CD4-positive, alpha-beta T cell treated with Interferon gamma for 1 hour (primary cell): ENCODE data around the gene SLMAP.

Experiments used
- DNase-seq: peaks from one replicate; pipeline ENCODE4 v3.0.0-alpha.2; 2020

SLMAP gene

DNA sequence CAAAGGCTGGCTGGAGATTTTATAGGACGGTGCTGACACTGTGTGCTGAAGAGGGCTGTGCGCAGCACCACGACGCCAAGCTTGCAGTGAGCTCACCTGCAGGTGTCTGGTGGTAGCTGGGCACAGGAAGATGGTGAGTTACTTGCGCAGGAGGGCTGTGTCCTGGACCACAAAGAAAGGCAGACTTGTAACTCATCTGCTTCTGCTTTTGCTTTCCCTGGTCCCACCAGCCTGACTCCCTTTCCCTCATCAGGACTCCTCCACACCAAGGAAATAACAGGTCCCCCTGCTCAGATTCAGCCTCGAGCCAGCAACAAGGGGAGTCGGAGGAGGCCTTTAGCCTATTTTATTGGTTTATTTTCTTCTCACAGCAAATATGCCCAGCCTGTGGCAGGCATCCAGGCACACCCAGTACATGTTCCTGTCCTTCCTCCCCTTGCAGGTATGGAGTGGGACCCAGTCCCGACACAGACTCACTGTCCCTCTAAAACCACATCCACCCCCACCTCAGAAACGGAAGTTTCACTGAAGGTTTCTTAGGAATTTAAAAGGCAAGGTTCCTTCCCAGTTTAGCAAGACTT is 216.5 kb downstream of the SLMAP start:
- DNase-seq: no peak

DNA sequence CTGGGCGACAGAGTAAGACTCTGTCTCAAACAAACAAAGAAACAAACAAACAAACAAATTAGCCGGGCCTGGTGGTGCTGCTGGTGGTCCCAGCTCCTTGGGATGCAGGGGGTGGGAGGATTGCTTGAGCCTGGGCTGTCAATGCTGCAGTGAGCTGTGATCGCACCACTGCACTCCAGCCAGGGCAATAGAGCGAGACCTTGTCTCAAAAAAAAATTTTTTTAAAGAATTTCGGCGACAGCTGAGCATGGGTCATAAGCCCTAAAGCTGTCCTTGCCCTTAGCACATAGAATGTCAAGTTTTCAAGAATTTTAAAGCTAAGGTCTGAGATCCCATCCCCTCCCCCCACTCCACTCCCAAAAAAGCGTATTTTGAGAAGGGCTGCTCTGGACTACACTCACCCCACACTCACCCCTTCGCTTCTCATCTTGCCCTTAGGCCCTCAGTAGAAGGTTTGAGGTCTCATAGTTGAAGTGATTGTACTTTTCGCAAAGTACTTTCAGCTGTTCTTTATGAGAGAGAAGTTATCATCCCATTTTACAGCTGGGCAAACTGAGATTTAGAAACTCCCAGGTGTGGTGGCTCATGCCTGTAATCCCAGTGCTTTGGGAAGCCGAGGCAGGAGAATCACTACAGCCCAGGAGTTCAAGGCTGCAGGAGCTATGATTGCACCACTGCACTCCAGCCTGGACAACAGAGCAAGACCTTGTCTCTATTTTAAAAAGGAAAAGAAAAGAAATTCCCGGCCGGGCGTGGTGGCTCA is 217.8 kb downstream of the SLMAP start:
- DNase-seq: no peak

DNA sequence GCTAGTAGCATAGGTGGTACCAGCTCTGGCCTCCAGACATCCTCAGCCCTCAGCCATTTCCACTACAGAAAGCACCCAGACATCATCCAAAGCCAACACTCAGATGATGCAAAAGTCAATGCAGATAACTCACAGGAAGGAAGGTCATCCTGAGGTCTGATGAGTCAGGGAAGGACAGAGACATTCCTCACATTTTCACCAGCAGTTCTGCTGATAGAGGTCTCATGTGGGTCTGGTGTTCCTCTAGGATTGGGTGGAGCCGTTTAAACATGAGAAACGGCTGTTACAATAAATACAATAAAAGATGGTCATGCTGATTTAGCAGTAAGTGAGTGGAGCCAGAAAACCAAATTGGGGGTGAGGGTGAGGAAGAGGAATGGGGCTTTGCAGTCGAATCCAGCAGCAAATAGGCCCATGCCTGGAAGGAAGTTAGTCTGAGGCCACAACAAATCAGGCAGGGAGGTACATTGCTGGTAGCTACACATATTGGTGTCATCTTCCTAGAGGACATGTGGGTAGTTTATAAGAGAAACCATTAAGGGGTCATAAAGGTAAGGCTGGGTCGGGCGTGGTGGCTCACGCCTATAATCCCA is 218.8 kb downstream of the SLMAP start:
- no peak for DNase-seq

DNA sequence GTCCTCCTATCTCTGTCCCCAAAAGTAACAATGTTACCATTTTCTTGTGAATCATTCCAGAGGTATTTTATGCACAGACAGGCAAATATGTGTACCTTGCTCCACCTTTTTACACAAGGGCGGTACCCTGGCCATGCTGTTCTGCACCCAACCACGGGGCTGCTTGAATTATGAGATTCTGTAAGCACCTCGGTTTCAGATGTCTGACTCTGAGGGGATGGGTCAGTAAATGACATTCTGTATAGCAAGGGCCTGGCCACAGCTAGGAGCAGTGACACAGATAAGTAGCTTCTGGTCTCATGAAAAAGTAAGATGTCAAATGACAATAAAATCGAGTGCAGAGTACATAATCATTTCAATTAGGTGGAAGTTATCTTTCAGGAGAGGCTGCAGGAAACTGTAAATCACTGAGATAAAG is 221.7 kb downstream of the SLMAP start:
- no peak for DNase-seq

DNA sequence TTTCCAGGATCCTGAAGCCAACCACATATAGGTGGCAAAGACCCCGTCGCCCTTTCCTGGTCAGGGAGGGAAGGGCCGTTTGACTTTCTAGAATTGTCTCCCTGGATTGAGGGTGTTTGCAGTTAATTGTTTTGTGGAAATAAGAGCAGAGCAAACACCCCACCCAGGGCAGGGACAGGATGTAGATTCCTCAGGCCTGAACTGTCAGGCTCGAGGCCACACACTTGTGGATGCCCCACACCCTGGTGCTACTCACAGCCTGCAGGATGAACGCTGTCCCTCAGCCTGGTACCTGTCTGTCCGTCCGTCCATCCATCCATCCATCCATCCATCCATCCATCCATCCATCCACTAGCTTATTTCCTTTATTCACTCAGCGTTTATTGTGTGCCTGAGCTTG is 222.2 kb downstream of the SLMAP start:
- DNase-seq: no peak
